Thoracic aorta (tissue), 2 donors: ENCODE measurements around the gene PITX1. TPM values are rescaled to one million over a fixed set of nuclear protein-coding genes. Genes with fewer than 3 reads are reported as not detected.

Source experiments
- ATAC-seq: fragments of 150-250 bp; one replicate; pipeline ENCODE4 v1.8.0; 2017; ENCODE audit warnings: low read depth; ENCODE audit not compliant: insufficient number of reproducible peaks, low FRiP score
- DNase-seq: peaks from one replicate; pipeline ENCODE4 v3.0.0-alpha.2; 2020; ENCODE audit warnings: low spot score
- H3K27ac ChIP-seq, 2 donors: fragments of 200-600 bp; sonication (generic); 1 replicate in 1 of 2; 2 replicates in 1 of 2; pipeline ENCODE4 v1.5.1; 2016; ENCODE audit warnings: mild to moderate bottlenecking in 2 of 2, moderate library complexity in 2 of 2
- H3K27me3 ChIP-seq: fragments of 200-600 bp; sonication (generic); replicated peaks from 2 replicates; pipeline ENCODE4 v1.6.0; 2016; ENCODE audit warnings: mild to moderate bottlenecking; ENCODE audit not compliant: insufficient read depth
- H3K36me3 ChIP-seq: fragments of 200-600 bp; sonication (generic); one replicate; pipeline ENCODE4 v1.5.1; 2016
- H3K4me1 ChIP-seq, 2 donors: fragments of 200-600 bp; sonication (generic); 1 replicate in 1 of 2; 2 replicates in 1 of 2; pipeline versions ENCODE4 v1.5.1 to v1.6.0; 2016; ENCODE audit warnings: low read depth in 2 of 2, mild to moderate bottlenecking in 1 of 2; ENCODE audit not compliant: control insufficient read depth in 1 of 2
- H3K4me3 ChIP-seq: fragments of 200-600 bp; sonication (generic); 2 replicates; pipeline ENCODE4 v1.5.1; 2016; ENCODE audit warnings: mild to moderate bottlenecking
- H3K9me3 ChIP-seq: fragments of 200-600 bp; sonication (generic); 2 replicates; pipeline ENCODE4 v1.5.1; 2016
- CTCF ChIP-seq: fragments of 200-600 bp; sonication (generic); IDR thresholded peaks from one replicate; pipeline ENCODE4 v1.5.1; 2019; ENCODE audit warnings: antibody characterized with exemption
- total RNA-seq, 2 donors: library from RNA; depleted of rRNA; stranded (reverse); fragments of >200 nt; gene quantifications; one replicate each; pipeline versions ENCODE4 v1.1.0 to v1.2.3, GENCODE V29; 2016

The PITX1 gene
- total RNA-seq, 2 donors from 2014 or later = not detected

- Histone ChIP-seq H3K36me3 (no peaks in the 10 kb centered on the region), H3K27me3 (no peaks in the 10 kb centered on the region), H3K4me1 (no peaks in the 10 kb centered on the region), H3K4me3 (no peak overlapping the region), H3K27ac (no peak overlapping the region), H3K9me3 (no peaks in the 10 kb centered on the region)
- TF ChIP-seq CTCF = no peak
- DNase-seq = no peak
- ATAC-seq = no peak
Measured at GRCh38 chr5:135065306-135066265, 31.6 kb upstream of the PITX1 start.

GRCh38 chr5:135064235-135064570 is 30.2 kb upstream of the PITX1 start:
- no peak for TF ChIP-seq CTCF
- Histone ChIP-seq H3K27ac (no peak overlapping the region), H3K27me3 (no peaks in the 10 kb centered on the region), H3K4me3 (no peak overlapping the region), H3K4me1 (no peaks in the 10 kb centered on the region), H3K9me3 (no peaks in the 10 kb centered on the region), H3K36me3 (no peaks in the 10 kb centered on the region)
- no peak for DNase-seq
- no peak for ATAC-seq

DNA sequence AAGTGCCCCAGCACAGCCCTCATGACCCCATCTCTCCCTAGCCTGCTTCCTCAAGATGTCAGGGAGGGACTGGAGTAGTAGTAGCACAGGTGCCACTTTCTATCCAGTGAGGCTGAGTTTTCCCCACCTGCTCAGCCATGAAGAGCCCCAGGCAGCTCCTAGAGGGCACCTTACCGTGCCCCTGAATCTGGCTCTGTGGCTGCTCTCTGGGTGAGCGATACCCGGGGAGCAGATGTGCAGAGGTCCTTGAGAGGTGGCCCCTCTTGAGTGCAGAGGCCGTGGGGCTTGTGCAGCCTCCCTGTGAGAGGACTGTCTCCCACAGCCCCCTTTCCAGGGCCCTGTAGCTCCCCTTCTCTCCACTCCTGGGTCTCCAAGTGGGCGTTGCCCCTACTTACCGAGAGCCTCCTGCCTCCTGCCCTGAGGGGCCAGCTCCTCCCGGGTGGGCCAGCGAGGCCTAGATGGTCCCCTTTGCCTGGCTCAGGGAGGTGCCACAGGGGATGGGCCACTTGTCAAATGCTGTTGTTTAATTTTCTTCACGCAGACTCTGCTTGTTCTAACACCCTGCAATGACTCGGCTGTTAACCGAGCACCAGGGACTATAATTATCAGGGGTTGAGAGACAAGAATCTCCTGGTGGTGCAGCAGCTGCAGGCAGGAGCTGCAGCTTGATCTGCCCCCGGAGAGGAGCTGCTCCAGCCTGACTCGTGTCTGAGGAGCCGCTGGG is 29.6 kb upstream of the PITX1 start:
- H3K4me1 ChIP-seq = no peaks in the 10 kb centered on the region
- H3K36me3 ChIP-seq = no peaks in the 10 kb centered on the region
- no peak for TF ChIP-seq CTCF
- no peaks in the 10 kb centered on the region for H3K9me3 ChIP-seq
- H3K4me3 ChIP-seq = no peak overlapping the region
- H3K27me3 ChIP-seq = no peaks in the 10 kb centered on the region
- H3K27ac ChIP-seq = no peak overlapping the region
- no peak for ATAC-seq
- no peak for DNase-seq

DNA sequence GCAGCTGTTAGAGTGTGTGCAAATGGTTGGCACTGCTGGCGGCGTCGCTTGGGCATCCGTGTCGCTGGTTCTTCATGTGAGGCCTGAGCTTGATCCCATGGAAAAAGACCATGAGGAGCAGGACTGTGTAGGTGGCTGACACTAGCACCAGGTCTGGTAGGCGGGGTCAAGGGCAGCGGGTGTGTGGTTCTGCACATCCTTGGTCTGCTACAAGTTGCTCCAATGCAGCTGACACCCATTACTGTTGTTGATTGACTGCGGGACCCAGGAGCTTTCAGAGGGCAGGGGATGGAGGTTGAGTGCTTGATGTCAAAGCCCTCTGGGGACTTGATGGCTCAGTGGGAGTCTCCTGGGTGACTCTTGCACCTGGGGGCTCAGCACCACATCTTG is 29.0 kb upstream of the PITX1 start:
- Histone ChIP-seq H3K27ac (no peak overlapping the region), H3K4me1 (no peaks in the 10 kb centered on the region), H3K36me3 (no peaks in the 10 kb centered on the region), H3K9me3 (no peaks in the 10 kb centered on the region), H3K4me3 (no peak overlapping the region), H3K27me3 (no peaks in the 10 kb centered on the region)
- DNase-seq = no peak
- ATAC-seq = no peak
- no peak for TF ChIP-seq CTCF
